Spinal cord (tissue), 10 donors: ENCODE data around the gene PCDH9. TPM values are rescaled to one million over a fixed set of nuclear protein-coding genes. Genes with fewer than 3 reads are reported as not detected.

Experiments used
- DNase-seq, 6 donors: peaks; one replicate each; pipeline versions ENCODE4 v3.0.0 to v3.0.0-alpha.2; 2013 to 2015; ENCODE audit warnings: low spot score in 6 of 6, low read depth in 4 of 6
- H3K27ac ChIP-seq: one replicate; pipeline ENCODE4 v1.5.1; 2013; ENCODE audit warnings: low read depth, low read length, control low read depth
- H3K27me3 ChIP-seq: one replicate; pipeline ENCODE4 v1.6.1; 2013; ENCODE audit warnings: low read length; ENCODE audit not compliant: control insufficient read depth, insufficient read depth
- H3K36me3 ChIP-seq: one replicate; pipeline ENCODE4 v1.6.1; 2013; ENCODE audit warnings: low read length; ENCODE audit not compliant: control insufficient read depth, insufficient read depth
- H3K4me1 ChIP-seq: one replicate; pipeline ENCODE4 v1.6.1; 2013; ENCODE audit warnings: low read length; ENCODE audit not compliant: control insufficient read depth, insufficient read depth
- H3K4me3 ChIP-seq: one replicate; pipeline ENCODE4 v1.5.1; 2013; ENCODE audit warnings: low read depth, low read length, control low read depth
- H3K9me3 ChIP-seq: one replicate; pipeline ENCODE4 v1.6.1; 2013; ENCODE audit warnings: low read length; ENCODE audit not compliant: control insufficient read depth, insufficient read depth
- WGBS: methylation state at CpG from one replicate; pipeline ENCODE4 v1.1.5; 2013; ENCODE audit warnings: missing lambda C conversion rate; ENCODE audit not compliant: insufficient coverage; 5-methylcytosine and 5-hydroxymethylcytosine counted together
- polyA plus RNA-seq, 2 donors: library from polyadenylated mRNA; unstranded; fragments of 120-200 nt; gene quantifications; one replicate each; pipeline ENCODE4 v1.2.1, GENCODE V29; 2013; ENCODE audit not compliant: insufficient read length in 2 of 2
- total RNA-seq, 2 donors: library from RNA; depleted of rRNA in 1 of 2; stranded (reverse); fragments of 120-200 nt in 1 of 2; fragments of >200 nt in 1 of 2; gene quantifications; one replicate each; pipeline versions ENCODE4 v1.2.3 to v1.2.4, GENCODE V29; 2013 to 2014
- donor health status: healthy.

PCDH9 gene
- total and polyA plus RNA-seq, 4 donors: 37.6 to 180 (median 60.7) TPM

DNA sequence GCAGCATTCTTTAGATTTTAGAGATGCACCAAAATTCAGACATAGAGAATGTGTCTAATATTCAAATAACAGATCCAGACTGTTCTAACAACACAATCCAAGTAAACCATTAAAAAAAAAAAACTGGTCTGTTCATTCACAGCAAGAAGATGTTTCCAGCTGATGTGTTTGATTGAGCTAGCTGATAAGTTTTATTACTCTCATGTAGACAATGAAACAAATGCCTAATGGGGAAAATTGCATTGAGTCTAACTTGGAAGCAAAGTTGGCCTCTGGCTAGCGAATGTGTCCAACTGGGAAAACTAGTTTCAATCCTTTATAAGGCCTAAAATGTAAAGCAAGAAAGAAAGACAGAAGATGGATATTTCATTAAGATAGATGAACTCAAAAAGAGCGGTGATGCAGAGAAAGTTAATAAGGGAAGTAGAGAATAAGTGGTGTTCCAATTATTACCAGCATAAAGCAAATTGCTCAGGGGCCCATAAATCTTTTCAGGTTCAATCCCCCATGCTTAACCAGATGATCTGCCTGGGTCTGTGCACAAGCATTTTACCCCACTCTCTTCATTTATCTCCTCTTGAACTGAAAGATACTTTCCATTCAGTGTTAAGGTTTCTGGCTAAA, 54.2 kb downstream of the PCDH9 start:
- 17% methylated on average over 1 of the region's 2 CpGs for WGBS
- no peaks in the 10 kb centered on the region for H3K9me3 ChIP-seq
- no peak overlapping the region for H3K27ac ChIP-seq
- H3K36me3 ChIP-seq: no peaks in the 10 kb centered on the region
- no peaks in the 10 kb centered on the region for H3K27me3 ChIP-seq
- H3K4me3 ChIP-seq: no peak overlapping the region
- peak in 3 of 6 donors; percentile 19 to 80 (median 21) for DNase-seq
- H3K4me1 ChIP-seq: no peaks in the 10 kb centered on the region

DNA sequence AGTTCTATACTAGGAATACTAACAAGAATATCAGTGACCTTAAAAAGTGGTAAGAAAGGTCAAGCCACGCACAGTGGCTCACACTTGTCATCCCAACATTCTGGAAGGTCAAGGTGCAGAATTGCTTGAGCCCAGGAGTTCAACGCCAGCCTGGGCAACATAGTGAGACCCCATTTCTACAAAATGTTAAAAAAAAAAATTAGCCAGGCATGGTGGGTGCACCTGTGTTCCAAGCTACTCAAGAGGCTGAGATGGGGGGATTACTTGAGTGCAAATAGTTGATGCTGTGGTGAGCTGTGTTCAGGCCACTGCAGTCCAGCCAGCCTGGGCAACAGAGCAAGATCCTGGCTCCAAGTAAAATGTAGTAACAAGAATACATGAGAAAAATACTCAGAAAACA, 61.8 kb downstream of the PCDH9 start:
- no peaks in the 10 kb centered on the region for H3K27me3 ChIP-seq
- H3K4me3 ChIP-seq: no peak overlapping the region
- no peak for DNase-seq
- no peak overlapping the region for H3K27ac ChIP-seq
- no CpG with 5 or more reads among the region's 2 CpGs for WGBS
- H3K4me1 ChIP-seq: no peaks in the 10 kb centered on the region
- H3K36me3 ChIP-seq: no peaks in the 10 kb centered on the region
- H3K9me3 ChIP-seq: no peaks in the 10 kb centered on the region

DNA sequence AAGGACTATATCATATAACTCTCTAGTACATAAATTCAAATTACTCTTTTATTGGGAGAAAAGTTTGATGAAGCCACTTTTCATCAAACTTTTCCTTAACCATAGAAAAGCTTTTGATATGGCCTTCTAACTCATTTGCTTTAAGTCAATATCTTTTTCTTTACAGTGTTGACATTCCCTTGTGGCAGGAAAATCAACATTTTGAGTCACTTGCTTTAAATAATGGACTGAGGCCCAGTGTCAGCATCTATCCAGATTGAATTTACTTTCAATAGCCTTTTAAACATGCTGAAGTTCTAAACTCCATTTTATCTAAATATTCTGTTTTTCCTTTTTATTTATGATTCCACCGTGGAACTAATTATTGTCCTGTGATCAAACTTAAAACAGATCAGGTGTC, 62.7 kb downstream of the PCDH9 start:
- H3K36me3 ChIP-seq: no peaks in the 10 kb centered on the region
- no peak overlapping the region for H3K27ac ChIP-seq
- no peak for DNase-seq
- no CpG with 5 or more reads among the region's 1 CpG for WGBS
- H3K4me3 ChIP-seq: no peak overlapping the region
- H3K4me1 ChIP-seq: no peaks in the 10 kb centered on the region
- H3K27me3 ChIP-seq: no peaks in the 10 kb centered on the region
- no peaks in the 10 kb centered on the region for H3K9me3 ChIP-seq

DNA sequence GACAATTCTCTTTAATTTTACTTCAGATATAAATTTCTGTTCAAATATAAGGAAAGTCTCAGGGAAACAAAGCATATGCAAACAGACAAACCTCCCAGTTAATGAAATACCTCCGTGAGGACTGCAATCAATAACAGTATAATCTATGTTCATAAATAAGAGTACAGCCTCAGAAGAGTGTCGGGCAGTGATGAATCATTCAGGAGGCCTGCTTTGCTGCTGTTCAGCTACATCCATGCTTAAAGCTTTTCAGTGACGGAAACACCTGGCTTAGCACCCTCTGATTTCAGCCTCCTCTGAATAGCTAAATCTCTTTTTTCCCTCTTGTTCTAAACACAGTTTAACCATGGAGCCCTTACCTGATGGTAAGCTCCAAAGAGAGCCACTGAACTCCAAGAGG, 69.0 kb downstream of the PCDH9 start:
- H3K36me3 ChIP-seq: peaks cover 2% of the 10 kb centered on the region
- no peaks in the 10 kb centered on the region for H3K9me3 ChIP-seq
- no peaks in the 10 kb centered on the region for H3K27me3 ChIP-seq
- H3K4me3 ChIP-seq: no peak overlapping the region
- no peak for DNase-seq
- H3K4me1 ChIP-seq: no peaks in the 10 kb centered on the region
- no peak overlapping the region for H3K27ac ChIP-seq
- 83% methylated on average over 2 of the region's 3 CpGs for WGBS

DNA sequence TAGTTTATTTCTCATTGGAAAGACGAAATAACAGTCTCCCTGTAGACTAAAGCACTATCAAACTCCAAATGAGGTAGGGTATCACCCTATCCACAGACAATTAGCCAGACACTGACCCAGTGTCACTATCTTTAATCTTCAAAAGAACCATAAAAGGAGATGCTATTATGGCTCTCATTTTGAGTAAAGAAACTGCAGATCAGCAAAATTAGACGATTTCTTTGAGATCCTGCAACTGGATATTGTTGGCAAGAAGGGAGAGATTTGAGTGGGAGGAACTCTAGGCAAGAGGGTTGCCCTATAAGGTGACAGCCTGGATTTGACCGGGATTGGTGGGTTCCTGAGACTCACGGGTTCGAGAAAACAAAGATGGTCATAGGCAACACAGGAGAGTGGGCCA, 71.2 kb downstream of the PCDH9 start:
- Histone ChIP-seq H3K9me3 (no peaks in the 10 kb centered on the region), H3K4me3 (no peak overlapping the region), H3K4me1 (no peaks in the 10 kb centered on the region), H3K27me3 (no peaks in the 10 kb centered on the region), H3K36me3 (peaks cover 3% of the 10 kb centered on the region), H3K27ac (no peak overlapping the region)
- WGBS: 94% methylated on average over 5 of the region's 5 CpGs
- DNase-seq: no peak

DNA sequence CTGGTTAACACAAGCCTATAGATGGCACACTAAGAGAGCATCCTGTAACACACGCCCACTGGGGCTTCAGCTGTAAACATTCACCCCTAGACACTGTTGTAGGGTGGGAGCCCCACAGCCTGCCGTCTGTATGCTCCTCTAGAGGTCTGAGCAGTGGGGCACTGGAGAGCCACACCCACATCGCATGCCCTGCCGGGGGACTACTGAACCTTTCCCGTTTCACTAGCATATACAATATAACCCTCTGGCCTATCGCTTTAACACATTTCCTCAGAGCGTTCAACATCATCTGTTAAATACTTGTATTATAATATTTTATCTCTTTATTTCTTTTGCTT, 73.4 kb downstream of the PCDH9 start:
- Histone ChIP-seq H3K9me3 (no peaks in the 10 kb centered on the region), H3K36me3 (peaks cover 3% of the 10 kb centered on the region), H3K4me1 (no peaks in the 10 kb centered on the region), H3K27me3 (no peaks in the 10 kb centered on the region), H3K27ac (no peak overlapping the region), H3K4me3 (no peak overlapping the region)
- WGBS: 57% methylated on average over 1 of the region's 7 CpGs
- no peak for DNase-seq

DNA sequence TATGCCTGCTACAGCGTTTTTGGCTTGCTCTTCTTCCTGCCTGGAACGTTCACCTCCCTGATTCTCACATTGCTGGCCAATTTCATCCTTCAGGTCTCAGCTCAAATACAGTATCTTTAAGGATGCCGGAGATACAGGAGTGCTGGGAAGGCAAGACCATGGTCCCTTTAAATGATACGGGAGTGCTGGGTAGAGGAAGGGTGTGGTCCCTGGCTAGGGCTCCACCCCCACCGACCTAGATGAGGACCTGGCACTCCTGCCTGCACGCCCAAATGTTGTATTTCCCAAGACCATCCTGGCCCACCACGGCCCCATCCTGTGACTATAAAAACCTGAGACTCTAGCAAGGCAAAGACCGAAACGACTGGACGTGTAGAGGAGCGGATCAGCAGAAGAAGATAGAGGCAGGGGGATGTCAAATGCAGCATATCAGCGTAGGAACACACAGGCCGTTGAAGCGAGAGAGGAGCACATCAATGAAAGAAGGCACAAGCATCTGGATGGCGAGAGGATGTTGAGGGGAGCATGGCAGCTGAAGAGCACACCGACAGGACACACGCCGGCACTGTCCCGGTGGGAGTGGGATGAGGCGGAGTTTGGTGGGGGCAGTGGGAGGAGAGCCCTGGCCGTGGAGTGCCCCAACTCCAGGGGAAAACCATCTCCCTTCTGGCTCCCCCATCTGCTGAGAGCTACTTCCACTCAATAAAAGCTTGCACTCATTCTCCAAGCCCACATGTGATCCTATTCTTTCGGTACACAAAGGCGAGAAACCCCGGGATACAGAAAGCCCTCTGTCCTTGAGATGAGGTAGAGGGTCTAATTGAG, 74.0 kb downstream of the PCDH9 start:
- Histone ChIP-seq H3K27ac (no peak overlapping the region), H3K4me3 (no peak overlapping the region), H3K4me1 (no peaks in the 10 kb centered on the region), H3K27me3 (no peaks in the 10 kb centered on the region), H3K36me3 (peaks cover 3% of the 10 kb centered on the region), H3K9me3 (no peaks in the 10 kb centered on the region)
- no peak for DNase-seq
- WGBS: 89% methylated on average over 17 of the region's 24 CpGs

DNA sequence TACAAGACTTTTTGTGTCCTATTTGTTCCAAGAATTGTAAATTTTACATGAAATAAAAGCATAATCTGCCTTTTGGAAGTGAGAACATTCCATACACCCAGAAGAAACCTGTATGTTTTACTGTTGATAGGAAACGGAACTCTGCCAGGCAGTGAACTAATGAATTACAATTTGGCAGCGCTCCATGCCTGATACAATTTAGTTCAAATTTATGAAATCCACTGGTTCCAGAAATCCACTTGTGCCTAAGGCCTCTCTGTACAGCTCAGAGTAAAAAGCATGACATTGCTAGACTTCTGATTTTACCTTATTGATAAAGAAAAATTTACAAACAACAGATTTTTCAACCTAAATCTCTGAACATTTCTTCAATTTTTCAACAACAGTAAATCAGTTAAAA, 78.1 kb downstream of the PCDH9 start:
- no peak overlapping the region for H3K27ac ChIP-seq
- DNase-seq: peak in 1 of 6 donors; percentile 50

DNA sequence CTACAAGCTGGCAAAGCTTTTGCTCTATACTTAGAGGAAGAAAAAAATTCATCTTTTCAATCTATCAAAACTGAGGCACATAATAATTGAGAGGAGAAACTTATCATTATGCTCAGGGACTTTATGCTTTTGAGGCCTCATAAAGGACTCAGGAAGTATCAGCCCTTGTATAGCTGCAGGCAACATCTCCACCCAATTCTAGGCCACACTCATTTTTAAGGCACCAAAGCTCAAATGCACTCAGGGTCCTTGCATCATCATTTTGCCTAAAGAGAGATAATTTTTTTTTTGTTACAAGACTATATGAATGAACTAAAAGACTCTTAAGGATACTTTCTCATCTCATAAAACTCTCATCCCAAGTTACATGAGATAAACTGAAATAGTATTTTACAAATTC, 78.5 kb downstream of the PCDH9 start:
- no peaks in the 10 kb centered on the region for H3K9me3 ChIP-seq
- H3K27ac ChIP-seq: no peak overlapping the region
- DNase-seq: no peak
- H3K4me3 ChIP-seq: no peak overlapping the region
- H3K36me3 ChIP-seq: peaks cover 3% of the 10 kb centered on the region
- H3K27me3 ChIP-seq: no peaks in the 10 kb centered on the region
- H3K4me1 ChIP-seq: no peaks in the 10 kb centered on the region

More for the DNA sequence above, 78.1 kb downstream of the PCDH9 start:
- H3K27me3 ChIP-seq: no peaks in the 10 kb centered on the region
- H3K9me3 ChIP-seq: no peaks in the 10 kb centered on the region
- H3K4me3 ChIP-seq: no peak overlapping the region
- no peaks in the 10 kb centered on the region for H3K4me1 ChIP-seq
- no CpG with 5 or more reads among the region's 2 CpGs for WGBS
- H3K36me3 ChIP-seq: peaks cover 3% of the 10 kb centered on the region

DNA sequence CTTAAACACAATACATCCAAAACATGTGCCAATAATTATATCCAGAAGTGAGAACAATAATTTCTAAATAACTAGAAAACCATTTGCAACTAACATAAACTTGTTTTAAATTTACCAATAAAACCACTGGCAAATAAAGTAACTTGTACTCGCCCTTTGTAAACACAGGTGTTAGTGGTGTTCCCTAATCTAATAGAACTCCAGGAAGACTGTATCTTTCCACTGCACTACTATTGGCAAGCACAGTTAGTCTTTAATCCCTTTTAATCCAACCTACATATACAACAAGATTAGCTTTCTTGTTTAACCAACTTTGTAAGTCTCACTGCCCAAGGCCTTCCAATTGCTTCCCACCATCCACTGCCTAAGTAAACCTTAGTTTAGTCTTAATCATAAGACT, 79.5 kb downstream of the PCDH9 start:
- no peaks in the 10 kb centered on the region for H3K4me1 ChIP-seq
- no peak for DNase-seq
- H3K4me3 ChIP-seq: no peak overlapping the region
- no CpG with 5 or more reads among the region's 1 CpG for WGBS
- H3K9me3 ChIP-seq: no peaks in the 10 kb centered on the region
- no peak overlapping the region for H3K27ac ChIP-seq
- no peaks in the 10 kb centered on the region for H3K36me3 ChIP-seq
- H3K27me3 ChIP-seq: no peaks in the 10 kb centered on the region
